NAMALWA (cell line): ENCODE results near the gene RGS12.

ENCODE experiments used
- DNase-seq: peaks from one replicate; pipeline ENCODE4 v3.0.0-alpha.2; 2015; ENCODE audit warnings: low spot score

Gene RGS12

DNA sequence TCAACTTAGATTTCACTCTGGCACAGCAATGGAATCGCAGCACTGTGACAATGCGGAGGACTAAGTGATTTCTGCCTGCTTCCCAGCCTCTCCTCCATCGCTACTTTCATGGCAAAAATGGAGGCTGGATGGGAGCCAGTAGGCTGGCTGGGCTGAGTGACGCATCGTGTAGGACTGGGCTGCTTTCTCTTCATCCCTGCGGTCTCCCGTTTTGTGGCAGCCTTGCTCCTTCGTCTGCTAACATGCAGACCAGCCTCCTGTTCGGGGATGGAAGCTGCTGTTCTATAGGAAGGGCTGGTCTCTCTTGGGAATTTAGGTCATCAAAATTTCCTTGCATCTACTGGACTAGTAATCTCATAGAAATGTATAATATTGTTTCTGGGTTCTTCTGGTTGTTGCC, 15.8 kb upstream of the RGS12 start:
- DNase-seq: no peak

DNA sequence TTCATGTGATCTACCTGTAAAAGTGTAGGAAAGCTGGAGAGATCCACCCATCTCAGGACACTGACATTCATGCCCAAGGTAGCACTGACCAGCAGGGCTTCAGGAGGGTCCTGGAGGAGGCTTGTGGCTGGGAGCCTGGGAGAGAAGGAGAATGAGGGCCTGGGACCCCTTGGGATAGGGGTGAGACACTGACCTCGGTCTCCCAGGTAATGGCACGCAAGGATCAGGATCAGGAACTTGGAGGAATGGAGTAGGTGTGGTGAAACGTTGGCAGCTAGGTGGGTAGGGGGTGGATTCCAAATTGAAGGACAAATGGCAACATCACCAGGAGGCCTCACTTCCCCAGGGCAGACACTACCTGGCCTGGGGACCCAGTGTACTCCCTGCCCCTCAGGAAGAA, 12.4 kb upstream of the RGS12 start:
- DNase-seq: no peak

DNA sequence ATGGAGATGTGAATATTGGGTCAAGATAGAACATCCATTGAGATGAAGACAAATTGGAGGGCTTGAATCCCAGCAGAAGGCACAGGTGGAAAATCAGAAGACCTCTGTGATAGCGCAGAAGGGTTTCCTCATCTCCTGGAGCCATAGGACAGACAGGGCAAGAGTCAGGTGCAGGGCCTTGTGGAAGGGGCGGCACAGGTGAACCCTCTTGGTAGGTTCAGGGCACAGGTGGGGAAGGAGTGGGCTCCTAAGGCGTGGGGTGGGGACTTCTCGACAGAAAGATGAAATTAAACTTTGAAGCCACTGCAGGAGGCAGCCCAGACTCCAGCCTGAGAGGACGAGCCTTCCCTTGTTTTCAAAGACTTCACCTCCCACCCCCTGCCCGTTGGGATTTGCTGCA, 9.3 kb upstream of the RGS12 start:
- no peak for DNase-seq

DNA sequence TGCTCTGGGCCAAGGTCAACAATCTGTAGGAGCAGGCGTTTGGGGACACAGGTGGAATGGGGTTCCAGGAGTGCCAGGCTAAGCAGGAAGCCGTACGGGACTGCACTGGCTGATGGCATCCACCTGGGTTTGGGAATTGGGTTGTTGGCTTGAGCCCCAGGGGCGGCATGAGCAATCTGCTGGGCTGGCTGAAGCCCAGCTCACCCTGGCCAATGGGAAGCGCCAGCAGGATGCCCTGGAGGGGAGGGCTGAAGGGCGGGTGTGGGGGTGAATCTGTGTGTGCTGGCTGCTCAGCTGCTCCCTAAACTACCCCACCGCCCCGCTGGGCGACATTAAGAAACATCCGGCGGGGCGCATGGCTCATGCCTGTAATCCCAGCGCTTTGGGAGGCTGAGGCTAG, 8.9 kb upstream of the RGS12 start:
- no peak for DNase-seq

DNA sequence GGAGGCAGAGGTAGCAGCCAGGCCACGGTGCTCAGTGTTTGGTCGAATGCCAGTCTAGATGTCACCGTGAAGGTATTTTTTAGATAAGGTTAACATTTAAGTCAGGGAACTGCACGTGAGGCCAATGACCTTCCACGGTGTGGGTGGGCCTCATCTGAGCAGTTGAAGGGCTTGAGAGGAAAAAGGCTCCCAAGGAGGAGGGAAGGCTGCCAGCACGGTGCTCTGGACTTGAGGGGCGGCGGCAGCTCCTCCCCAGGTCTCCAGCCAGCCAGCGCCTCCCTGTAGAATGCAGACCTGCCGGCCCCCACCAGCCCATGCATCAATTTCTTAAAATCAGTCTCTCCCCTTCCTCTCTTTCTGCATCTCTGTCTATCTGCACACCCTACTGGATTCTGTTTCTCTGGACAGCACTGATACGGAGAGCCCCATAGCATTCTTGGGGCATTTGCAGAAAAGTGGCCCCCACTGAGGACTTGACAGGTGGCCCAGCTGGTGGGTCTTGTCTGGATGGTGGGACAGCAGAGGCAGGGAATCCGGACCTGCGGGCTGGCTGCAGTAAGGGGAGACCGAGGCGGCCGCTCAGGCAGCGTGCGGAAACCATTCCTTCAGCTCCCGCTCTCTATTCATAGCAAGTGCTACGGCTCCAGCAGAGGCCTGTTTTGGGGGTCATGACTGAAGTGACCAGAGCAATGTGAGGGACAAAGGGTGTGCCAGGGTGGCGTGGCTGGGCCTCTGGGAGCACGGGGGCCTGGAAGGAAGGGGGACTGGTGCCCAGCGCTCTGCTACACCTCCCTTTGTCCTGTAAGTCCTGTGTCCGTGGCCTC, 7.9 kb upstream of the RGS12 start:
- DNase-seq: no peak

DNA sequence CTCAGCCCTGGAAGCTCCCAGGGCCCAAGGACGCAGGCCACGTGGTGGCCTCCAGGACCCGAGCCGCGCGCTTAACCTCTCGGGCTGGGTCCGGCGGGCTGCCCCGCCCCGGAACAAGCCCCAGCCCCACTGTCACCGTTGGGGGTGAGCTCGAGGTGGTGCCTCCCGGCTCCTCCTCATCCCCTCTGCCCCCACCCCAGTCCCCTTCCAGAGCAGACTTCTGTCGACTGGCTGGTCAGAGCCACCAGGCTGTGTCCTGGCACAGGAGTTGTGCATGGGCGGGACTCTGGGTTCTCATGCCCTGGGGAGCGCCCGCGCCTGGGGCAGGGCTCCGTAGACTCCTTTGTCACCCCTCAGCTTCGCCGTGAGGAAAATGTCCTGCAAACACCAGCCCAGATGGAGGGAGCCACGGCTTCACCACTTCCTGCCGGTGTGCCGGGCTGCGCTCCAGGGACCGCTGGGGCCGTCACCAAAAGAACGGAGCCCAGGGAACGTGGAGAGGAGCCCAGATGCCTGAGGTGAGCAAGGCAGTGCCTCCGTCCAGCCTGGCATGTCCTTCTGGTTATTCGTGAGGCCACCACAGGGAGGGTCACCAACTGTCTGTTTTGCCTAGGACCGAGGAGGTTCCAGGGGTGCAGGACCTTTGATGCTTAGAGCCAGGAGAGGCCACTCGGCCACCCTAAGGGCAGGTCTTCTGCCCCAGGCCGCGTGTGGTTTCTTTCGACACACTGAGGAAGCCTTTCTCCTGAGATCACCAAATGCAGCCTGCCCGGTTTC, 7.1 kb upstream of the RGS12 start:
- DNase-seq: no peak

DNA sequence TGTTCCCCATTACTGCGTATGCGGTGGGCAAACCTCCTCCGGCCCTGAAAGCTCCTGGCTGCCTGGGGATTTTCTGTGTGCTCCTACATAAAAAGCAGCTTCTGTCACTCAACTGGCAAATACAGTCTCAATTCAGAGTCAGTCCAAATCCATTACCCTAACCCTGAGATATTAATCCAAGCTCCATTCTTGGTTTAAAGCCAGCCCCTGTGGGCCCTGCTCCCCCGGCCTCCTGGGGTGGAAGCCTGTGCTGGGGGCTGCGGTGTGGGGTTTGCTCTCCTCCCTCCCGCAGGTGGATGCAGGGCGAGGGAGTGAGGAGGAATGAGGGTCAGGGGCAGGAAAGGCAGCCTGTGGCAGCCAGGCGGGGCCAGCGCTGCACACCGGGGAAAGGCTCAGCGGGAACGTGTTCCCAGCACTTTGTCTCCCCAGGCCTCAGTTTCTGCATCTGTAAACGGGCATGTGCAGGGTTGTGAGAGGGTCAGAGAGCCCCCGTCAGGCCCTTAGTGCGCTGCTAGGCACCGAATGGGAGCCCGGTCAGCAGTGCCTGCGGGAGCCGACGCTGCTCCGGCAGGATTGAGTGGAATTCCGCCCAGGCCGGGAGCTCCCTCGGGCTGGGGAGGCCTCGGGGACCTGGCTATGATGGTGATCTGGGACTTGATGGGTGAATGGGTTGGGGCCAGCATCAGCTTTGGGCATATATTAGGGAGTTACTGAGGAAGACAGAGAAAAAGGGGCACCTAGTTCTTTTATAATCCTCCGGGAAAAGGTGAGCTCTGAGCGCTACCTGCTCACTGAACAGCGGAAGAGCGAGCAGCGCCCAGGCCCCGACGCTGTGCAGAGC, 6.3 kb upstream of the RGS12 start:
- DNase-seq: peak; percentile 74

DNA sequence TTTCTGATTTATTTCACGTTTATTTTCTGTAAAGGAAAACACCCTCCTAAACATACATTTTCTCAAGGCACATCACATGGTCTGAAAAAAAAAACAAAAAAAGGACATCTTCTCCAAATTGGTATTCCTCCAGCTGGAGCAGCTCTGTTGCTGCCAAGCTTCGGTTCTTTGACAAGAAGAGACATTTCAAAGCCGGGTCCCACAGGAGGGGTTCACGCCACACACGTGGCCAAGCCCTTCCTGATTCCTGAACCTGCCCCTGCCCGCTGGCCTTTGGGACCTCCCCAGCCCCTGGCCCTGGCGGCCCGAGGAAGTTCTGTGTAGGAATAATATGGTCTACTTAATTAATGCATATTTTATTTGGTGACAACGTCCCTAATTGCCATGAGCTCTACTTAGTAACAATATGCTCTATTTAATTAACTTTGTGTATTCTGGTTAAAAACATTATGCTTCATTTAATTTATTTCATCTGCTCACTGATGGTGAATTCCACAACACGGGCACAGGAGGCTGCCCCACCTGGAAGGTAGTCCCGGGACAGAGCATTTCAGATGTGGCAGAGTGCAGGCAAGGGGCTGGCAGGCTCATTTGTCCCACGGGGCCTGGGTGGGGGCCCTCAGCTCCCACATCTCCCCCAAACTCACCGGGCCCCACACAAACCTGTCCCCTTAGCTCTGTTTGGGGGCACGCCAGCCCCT, 5.4 kb upstream of the RGS12 start:
- no peak for DNase-seq

DNA sequence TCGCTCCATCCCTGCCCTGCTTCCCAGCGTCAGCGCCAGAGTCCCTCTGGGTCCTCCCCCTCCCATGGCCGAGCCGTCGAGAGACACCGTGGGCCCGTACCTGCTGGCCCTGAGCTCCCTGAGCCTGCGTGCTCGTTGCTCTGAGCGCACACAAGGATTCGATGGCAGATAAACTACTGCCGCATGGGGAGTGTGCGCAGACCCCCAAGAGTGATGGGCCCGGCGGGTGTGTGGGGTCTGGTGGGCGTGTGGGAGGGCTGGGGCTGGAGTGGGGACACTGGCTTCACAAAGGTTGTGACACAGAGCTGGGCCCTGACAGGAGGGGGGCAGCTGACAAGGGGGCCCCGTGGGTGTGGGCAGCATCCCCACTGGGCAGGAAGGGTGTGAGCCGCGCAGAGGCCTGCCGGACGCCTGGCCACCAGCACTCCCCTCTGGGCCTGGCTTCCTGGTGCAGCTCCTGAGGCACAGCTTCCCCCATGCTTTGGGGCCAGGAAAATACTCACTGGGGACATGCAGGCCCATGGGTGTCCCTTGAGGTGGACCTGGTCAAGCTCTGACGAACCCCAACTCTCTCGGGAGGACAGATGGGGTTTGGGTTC, 4.8 kb upstream of the RGS12 start:
- no peak for DNase-seq

DNA sequence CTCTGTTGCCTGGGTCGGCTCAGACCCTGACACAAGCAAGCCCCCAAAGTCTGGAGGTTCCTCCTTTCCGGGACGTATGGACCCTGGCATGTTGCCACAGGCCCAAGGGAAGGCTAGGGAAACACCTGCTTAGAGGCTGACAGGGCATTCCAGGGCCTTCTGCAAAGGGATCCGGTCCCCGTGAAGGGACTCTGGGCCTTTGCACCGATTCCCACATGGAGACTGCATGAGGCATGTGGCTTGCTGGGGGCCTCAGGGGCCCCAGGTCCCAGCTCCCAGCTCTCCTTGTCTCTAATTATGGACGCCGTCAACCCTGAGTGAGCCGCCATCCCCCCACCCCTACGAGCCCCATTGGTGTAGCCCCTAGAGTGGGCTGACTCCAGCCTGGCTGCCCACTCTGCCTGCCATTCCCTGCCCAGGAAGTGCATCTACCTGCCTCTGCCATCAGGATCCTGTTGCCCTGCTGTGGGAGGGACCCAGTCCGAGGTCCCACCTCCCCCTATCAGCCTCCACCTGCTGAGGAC, 4.2 kb upstream of the RGS12 start:
- DNase-seq: no peak

DNA sequence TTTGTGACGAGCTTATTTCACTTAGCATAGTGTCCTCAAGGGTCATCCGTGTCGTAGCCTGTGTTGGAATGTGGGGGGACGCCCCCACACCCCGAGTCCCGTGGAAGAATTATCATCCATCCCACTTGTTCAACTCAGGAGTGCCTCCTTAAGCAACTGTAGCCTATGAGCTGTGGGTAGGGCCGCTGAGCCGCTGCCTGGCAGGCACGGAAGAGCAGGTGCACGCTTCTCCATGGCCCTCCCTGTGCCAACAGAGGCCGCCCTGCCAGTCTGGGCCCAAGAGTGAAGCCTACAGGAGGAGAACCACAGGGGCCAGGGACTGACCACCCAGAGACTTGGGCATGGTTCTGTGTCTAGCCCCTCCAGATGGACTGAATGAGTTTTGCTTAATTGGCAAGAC, 2.3 kb upstream of the RGS12 start:
- no peak for DNase-seq

DNA sequence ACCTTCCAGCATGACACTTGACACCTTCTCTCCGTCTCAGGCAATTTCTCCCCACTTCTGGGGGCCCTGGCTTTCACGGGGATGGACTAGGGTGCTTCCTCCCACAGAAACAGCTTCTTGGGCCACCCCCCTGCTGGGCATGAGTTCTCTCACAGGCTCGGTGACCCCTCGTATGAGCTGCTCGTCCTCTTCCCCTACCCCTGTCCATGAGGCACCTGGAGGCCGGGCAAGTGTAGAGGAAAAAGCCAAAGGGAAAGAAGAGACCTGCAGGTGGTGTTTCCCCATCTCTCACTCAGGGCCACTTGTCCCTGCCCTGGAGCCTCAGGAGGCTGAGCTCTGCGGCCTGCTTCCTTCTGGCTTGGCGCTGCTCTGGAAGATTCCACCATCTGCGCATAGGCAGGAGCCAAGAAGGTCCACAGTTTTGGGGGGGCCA, 1.9 kb upstream of the RGS12 start:
- DNase-seq: no peak

DNA sequence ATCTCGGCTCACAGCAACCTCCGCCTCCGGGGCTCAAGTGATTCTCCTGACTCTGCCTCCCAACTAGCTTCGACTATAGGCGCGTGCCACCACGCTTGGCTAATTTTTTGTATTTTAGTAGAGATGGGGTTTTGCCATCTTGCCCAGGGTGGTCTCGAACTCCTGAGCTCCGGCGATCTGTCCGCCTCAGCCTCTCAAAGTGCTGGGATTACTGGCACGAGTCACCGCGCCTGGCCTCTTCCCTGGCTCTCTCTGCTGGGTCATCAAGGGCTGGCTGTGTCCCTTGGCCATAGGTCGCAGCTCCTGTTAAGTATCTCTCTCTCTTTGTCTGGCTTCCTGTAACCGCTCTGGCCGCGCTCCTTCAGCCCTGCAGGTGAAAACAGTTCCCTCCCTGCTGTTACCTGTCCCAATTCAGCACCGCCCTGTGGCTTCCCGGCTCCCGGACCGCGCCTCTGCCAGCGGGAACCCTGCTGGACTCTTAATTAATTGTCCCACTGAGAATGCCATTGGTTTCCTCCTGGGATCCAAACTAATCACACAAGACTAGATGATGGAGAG, 1.3 kb upstream of the RGS12 start:
- DNase-seq: no peak

DNA sequence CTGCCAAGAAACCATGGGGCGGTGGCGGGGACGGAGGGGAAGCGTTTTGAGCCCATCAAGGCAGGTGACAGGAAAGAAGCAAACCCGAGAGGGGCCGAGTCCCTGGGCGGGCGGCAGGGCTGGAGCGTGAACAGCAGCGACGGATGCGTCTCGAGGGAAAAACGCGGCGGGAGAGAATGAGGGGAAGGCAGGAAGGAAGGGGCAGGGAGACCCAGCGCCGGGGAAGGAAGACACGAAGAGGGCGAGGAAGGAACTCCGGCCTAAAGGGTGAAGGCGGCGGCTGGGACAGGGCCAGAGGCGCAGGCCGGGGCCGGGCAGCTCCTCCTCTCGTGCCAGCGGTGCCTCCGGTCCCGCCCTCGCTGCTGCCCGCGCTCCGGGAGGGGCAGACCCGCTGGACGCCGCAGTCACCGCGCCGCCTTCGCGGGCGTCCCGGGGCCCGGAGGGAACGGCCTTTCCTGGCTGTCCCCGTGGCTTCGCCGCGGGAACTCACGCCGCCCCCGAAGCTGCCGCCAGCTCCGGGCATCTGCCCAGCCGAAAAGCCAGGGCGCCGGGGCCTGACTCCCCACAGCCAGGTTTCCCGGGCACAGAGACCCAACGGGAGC, 751 bp upstream of the RGS12 start:
- DNase-seq: no peak

DNA sequence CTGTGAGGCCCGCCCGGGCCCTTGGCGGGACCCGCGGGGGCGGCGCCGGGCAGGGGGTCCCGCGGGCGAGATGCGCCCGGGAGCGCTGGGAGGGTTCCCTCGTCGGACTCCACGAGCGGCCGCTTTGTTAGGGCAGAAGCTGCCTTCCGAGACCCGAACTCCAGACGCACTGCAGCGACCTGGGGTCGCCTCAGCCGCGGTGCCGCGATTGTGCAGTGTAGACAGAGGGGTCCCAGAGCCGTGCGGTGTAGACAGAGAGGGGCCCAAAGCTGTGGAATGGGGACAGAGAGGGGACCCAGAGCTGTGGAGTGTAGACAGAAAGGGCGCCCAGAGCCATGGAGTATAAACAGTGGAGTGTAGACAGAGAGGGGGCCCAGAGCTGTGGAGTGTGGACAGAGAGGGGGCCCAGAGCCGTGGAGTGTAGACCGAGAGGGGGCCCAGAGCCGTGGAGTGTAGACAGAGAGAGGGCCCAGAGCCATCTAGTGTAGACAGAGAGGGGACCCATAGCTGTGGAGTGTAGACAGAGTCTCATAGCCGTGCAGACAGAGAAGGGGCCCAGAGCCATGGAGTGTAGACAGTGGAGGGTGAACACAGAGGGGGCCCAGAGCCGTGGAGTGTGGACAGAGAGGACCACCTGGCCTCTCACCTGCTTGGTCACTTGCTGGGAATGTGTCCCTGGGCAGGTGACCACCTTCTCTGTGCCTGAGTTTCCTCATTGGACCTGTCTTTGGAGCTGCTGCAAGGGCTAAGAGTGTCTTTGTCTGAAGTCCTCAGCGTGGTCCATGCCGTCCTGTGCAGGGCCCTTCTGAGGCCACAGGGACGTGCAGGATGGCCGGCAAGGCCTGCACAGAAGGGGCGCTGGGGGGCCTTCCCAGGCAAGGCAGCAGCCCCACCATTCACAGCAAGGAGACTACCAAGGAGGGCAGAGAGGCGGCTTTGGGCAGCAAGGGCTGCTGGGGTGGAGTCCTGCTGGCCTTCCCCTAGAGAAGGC, 875 bp downstream of the RGS12 start:
- DNase-seq: peak; percentile 19

DNA sequence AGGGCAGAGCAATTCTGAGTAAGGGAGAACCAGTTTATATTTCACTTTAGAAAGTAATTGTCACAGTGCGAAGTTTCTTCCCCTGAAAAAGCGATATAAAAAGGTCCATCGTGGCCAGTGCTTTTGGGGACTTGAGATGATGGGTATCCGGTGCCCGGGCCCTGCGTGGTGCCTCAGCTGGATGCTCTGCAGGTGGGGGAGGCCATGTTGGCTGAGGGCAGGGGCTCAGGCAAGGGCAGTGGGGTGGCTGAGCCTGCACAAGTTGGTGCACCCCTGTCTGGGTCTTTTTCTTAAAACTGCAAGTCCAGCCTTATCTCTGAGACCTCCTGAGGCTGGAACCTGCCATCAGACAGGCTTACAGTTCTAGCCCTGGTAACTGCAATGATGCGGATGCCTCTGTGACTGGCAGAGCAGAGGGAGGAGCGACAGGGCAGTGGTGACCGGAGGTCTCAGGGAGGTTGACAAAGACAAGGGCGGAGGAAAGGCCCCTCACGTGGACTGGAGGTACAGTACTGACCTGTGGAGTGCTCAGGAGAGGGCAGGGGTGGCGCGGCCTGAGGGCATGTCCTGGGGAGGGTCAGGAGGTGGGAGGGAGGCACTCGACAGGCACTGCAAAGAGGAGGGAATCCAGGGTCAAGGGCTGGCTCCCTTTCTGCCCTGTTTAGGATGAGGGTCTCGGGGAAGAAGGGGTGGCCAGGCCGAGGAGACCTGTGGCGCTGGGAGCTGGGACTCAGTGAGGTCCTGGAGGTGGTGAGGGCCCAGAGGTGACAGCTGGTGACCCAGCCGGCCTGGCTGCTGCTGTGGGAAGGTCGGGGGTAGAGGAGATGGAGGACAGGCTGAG, 1.8 kb downstream of the RGS12 start:
- no peak for DNase-seq

DNA sequence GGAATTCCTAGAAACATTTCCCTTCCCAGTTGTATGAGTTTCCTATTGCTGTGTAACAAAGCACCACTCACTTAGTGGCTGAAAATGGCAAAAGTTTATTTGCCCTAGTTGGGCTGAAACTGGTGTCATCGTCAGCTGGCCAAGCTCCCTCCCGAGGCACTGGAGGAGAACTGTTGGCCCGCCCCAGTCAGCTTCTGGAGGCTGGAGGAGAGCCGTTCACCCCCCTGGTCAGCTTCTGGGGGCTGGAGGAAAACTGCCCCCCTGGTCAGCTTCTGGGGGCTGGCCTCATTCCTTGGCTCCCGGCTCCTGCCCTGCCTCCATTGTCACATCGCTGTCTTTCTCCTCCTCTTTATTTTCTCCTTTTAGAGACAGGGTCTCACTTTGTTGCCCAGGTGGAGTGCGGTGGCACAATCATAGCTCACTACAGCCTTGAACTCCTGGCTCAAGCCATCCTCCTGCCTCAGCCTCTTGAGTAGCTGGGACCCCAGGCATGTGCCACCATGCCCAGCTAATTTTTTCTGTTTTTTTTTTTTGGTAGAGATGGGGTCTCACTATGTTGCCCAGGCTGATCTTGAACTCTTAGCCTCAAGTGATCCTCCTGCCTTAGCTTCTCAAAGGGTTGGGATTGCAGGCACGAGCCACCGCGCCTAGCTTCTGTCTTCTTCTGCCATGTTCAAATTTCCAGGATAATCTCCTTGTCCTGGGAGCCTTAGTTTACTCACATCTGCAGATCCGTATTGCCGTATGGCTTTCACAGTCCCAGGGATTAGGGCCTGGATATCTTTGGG, 3.2 kb downstream of the RGS12 start:
- DNase-seq: no peak

DNA sequence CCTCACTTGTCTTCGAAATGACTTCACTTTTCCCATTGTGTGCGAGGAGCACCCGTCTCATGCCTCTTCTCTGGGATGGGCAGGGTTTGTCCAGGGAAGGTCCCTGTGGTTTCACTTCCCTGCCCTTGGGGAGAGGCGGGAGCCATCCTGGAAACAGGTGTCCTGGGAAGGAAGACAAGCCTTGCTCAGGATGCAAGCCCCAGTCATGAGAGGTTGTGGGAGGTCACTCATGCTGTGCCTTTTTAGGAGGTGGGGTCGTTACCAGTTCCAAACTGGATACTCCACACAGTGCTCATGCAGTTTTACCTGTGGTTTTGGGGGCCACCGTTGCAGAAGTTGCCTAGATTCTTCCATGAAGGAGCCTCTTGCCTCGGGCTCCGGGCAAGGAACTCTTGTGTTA, 3.8 kb downstream of the RGS12 start:
- DNase-seq: no peak
